ENCODE data around the gene RAN. TPM values are rescaled to one million over a fixed set of nuclear protein-coding genes. Genes with fewer than 3 reads are reported as not detected.
A peak's percentile ranks its signal among the peaks of the same experiment; 100 is the strongest.

RAN gene
- 100 to 1,000 TPM; 428 to 585 (median 478) TPM for polyA plus RNA-seq

DNA sequence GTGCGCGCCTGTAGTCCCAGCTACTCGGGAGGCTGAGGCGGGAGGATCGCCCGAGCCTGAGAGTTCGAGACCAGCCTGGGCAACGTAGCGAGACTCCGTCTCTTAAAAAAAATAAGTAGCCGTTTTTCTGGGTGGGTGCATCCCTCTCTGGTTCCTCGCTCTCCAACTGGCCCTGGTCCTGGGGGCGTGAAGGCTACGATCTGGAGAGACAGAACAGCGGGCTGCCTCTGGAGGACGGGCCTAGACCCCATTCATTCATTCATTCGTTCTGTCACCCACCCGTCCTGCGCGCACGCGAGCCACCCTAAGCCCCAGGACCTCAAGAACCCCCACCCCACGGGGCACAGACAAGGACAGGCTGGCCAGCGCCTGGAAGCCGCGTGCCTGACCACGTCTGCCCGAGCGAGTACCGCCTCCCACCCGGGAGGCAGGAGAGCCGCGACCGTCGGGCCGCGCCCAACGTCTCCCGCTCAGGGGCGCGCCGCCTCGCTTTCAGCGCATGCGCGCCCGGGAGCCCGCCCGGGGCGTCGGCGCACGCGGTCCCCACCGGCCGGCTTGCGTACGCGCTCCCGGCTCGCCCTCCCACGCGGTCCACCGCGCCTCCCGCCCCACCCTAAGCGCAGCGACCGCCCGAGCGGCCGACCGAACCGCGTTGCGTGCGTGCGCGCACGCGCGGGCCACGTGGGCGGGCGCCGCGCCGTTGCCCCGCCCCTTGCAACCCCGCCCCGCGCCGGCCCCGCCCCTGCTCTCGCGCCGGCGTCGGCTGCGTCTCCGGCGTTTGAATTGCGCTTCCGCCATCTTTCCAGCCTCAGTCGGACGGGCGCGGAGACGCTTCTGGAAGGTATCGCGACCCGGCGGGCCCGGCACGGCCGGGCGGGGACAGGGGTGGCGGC, at the start of gene RAN:
TSS of gene RAN (plus strand) at position 781 of the 893 bp plus-strand sequence. CDS start 528 bp downstream, outside the sequence.
- Mint-ChIP-seq H3K27me3 (ENCODE audit: low read depth in 3 of 3) (peaks cover 5 to 12% (median 8%) of the 10 kb centered on the region in 3 donors), H3K9me3 (no peaks in the 10 kb centered on the region), H3K4me3 (peak within 1 kb of the TSS; percentile 90 to 91 (median 91)), H3K36me3 (peaks cover 15 to 32% (median 23%) of the 10 kb centered on the region in 3 donors), H3K27ac (peak within 1 kb of the TSS; percentile 78 to 92 (median 86)), H3K4me1 (peaks cover 24 to 34% of the 10 kb centered on the region in 2 donors)
- peak; percentile 87 to 92 (median 91) for DNase-seq

DNA sequence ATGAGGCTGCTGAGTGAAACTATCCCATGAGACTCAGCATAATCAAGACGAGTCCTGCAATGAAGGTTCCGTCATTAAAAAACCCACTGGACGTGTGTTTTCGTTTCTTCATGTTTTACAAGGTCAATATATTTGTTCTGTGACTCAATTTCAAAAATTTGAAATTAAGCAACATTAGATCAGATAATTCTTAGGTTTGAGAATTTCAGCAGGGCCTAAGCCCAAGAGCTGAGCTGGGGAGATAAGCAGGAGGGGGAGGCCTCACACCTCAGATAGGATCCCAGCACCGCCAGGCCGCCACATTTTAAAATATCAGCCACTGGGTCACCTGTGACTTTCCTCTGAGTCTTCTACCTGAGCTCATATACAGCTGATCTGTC, 46.1 kb upstream of the RAN start:
- peaks cover 0 to 2% (median 0%) of the 10 kb centered on the region in 3 donors for H3K27me3 Mint-ChIP-seq (ENCODE audit: low read depth in 3 of 3)

GRCh38 chr12:130826151-130826801, 45.6 kb upstream of the RAN start:
- peak; percentile 15 to 51 (median 37) for DNase-seq
- H3K4me1 Mint-ChIP-seq: peaks cover 0 to 5% of the 10 kb centered on the region in 2 donors
- no peaks in the 10 kb centered on the region for H3K9me3 Mint-ChIP-seq
- H3K4me3 Mint-ChIP-seq: no peak overlapping the region
- H3K36me3 Mint-ChIP-seq: peaks cover 0 to 3% (median 0%) of the 10 kb centered on the region in 3 donors
- H3K27me3 Mint-ChIP-seq (ENCODE audit: low read depth in 3 of 3): peaks cover 0 to 2% (median 0%) of the 10 kb centered on the region in 3 donors
- no peak overlapping the region for H3K27ac Mint-ChIP-seq

More for the DNA sequence above, 46.1 kb upstream of the RAN start:
- Mint-ChIP-seq H3K27ac (no peak overlapping the region), H3K4me3 (no peak overlapping the region), H3K9me3 (no peaks in the 10 kb centered on the region), H3K4me1 (peaks cover 0 to 6% of the 10 kb centered on the region in 2 donors), H3K36me3 (peaks cover 2 to 6% (median 3%) of the 10 kb centered on the region in 3 donors)
- DNase-seq: no peak

DNA sequence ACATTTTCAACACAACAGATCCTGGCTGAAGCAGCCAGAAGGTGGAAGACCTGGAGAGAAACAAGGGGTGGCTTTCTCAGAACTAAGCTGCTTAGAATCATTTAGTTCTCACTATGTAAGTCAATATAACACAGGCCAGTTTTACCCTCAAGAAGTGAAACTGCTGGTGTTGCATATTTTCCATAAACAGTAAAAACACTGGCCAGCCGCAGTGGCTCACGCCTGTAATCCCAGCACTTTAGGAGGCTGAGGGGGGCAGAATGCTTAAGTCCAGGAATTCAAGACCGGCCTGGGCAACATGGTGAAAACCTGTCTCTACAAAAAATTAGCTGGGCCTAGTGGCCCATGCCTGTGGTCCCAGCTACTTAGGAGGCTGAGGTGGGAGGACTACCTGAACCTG, 44.4 kb upstream of the RAN start:
- Mint-ChIP-seq H3K4me3 (no peak overlapping the region), H3K27me3 (ENCODE audit: low read depth in 3 of 3) (peaks cover 0 to 2% (median 0%) of the 10 kb centered on the region in 3 donors), H3K9me3 (no peaks in the 10 kb centered on the region), H3K27ac (peak overlapping the region in 1 of 6 donors; percentile 13), H3K36me3 (peaks cover 0 to 3% (median 0%) of the 10 kb centered on the region in 3 donors), H3K4me1 (peaks cover 0 to 3% of the 10 kb centered on the region in 2 donors)
- DNase-seq: no peak

DNA sequence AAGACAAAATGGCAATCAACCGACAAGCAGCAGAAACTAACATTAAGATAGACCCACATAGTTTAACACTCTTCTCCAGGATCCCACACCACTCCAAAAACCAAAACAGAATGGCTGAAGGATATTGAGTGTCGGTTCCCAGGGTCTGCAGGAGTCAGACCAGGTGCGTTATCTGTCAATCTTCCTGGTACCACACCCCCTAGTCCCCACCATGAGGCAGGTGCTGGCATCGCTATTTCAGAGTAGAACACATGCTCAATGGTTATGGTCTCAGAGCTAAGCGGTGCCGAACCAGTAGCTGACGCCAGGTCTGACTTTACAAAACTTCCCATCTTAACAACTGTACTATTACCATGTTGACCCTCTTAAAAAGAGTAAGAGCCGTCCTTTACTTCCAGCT, 43.0 kb upstream of the RAN start:
- DNase-seq: no peak
- Mint-ChIP-seq H3K27me3 (ENCODE audit: low read depth in 3 of 3) (no peaks in the 10 kb centered on the region), H3K27ac (no peak overlapping the region), H3K36me3 (no peaks in the 10 kb centered on the region), H3K4me1 (peaks cover 0 to 5% of the 10 kb centered on the region in 2 donors), H3K9me3 (no peaks in the 10 kb centered on the region), H3K4me3 (no peak overlapping the region)

- Mint-ChIP-seq H3K4me1 (peaks cover 0 to 5% of the 10 kb centered on the region in 2 donors), H3K9me3 (no peaks in the 10 kb centered on the region), H3K4me3 (no peak overlapping the region), H3K27me3 (ENCODE audit: low read depth in 3 of 3) (no peaks in the 10 kb centered on the region), H3K27ac (no peak overlapping the region), H3K36me3 (no peaks in the 10 kb centered on the region)
- no peak for DNase-seq
These were observed 42.2 kb upstream of the RAN start for GRCh38 chr12:130829391-130830245.

DNA sequence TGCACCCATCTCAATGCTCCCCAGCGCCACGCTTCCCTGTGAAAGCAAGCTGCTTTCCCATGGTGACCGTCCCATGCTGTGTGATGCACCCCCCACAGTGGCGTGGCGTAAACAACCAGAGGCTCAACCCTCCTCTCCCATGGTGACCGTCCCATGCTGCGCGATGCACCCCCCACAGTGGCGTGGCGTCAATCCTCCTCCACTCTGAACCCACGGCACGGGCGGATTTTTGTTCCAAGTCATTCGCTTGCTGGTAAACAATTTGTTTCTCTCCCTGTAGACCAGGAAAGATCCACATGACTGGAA, 41.7 kb upstream of the RAN start:
- Mint-ChIP-seq H3K36me3 (no peaks in the 10 kb centered on the region), H3K27ac (no peak overlapping the region), H3K4me3 (no peak overlapping the region), H3K27me3 (ENCODE audit: low read depth in 3 of 3) (no peaks in the 10 kb centered on the region), H3K9me3 (no peaks in the 10 kb centered on the region), H3K4me1 (peaks cover 0 to 5% of the 10 kb centered on the region in 2 donors)
- DNase-seq: no peak

GRCh38 chr12:130831246-130831645, 40.6 kb upstream of the RAN start:
- Mint-ChIP-seq H3K4me1 (peaks cover 0 to 3% of the 10 kb centered on the region in 2 donors), H3K4me3 (no peak overlapping the region), H3K36me3 (peaks cover 0 to 3% (median 0%) of the 10 kb centered on the region in 3 donors), H3K27ac (no peak overlapping the region), H3K9me3 (no peaks in the 10 kb centered on the region), H3K27me3 (ENCODE audit: low read depth in 3 of 3) (no peaks in the 10 kb centered on the region)
- DNase-seq: no peak

DNA sequence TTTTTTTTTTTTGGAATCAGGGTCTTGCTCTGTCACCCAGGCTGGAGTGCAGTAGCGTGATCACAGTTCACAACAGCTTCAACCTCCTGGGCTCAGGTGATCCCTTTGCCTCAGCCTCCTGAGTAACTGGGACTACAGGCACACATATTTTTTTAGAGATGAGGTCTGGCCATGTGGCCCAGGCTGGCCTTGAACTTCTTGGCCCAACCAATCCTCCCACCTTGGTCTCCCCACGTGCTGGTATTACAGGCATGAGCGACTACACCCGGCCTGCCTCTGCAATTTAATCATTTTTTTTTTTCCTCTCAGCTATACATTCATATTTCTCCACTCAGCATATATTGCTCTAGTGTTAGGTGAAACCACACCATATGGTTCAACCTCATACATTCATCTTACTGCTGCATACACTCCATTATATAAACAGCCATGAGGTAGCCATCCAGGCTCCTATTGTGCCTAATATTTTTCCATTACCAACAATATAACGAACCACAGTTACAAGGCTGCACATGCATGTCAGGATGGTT, 39.9 kb upstream of the RAN start:
- Mint-ChIP-seq H3K9me3 (no peaks in the 10 kb centered on the region), H3K36me3 (peaks cover 0 to 3% (median 0%) of the 10 kb centered on the region in 3 donors), H3K27me3 (ENCODE audit: low read depth in 3 of 3) (no peaks in the 10 kb centered on the region), H3K4me1 (peaks cover 3 to 5% of the 10 kb centered on the region in 2 donors), H3K27ac (no peak overlapping the region), H3K4me3 (no peak overlapping the region)
- no peak for DNase-seq

DNA sequence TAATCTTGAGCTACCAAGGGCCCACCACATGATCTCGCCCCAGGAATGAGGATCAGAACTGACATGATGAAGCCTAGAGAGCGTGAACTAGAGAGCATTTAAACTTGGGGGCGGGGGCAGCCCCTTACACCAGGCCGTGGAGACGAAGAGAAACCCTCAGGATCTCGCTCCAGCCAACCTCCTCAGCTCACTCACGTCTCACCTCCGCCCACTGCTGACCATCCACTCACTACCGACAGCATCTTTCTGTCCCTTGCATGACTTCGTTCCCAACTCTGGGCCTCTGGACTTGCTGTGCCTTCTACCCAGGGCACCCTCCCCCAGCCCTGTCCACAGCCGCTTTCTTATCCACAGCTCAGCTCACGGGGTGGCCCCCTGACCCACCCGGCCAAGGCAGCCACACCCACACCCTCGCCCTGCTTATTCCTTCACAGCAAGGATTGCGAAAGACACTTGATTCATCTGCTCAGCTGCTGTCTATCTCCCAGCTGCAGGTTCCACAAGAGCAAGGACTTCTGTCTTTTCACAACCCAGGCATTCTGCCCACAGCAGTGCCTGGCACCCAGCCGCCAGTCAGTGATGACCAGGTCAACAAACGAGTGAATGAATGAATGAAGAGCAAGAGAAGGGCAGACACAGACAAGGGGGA, 39.2 kb upstream of the RAN start:
- peaks cover 0 to 3% (median 0%) of the 10 kb centered on the region in 3 donors for H3K36me3 Mint-ChIP-seq
- no peak overlapping the region for H3K4me3 Mint-ChIP-seq
- DNase-seq: no peak
- H3K27me3 Mint-ChIP-seq (ENCODE audit: low read depth in 3 of 3): no peaks in the 10 kb centered on the region
- no peaks in the 10 kb centered on the region for H3K9me3 Mint-ChIP-seq
- no peak overlapping the region for H3K27ac Mint-ChIP-seq
- H3K4me1 Mint-ChIP-seq: peaks cover 3 to 7% of the 10 kb centered on the region in 2 donors

- peaks cover 0 to 3% (median 0%) of the 10 kb centered on the region in 3 donors for H3K36me3 Mint-ChIP-seq
- H3K4me1 Mint-ChIP-seq: peaks cover 17 to 24% of the 10 kb centered on the region in 2 donors
- no peak overlapping the region for H3K27ac Mint-ChIP-seq
- no peaks in the 10 kb centered on the region for H3K9me3 Mint-ChIP-seq
- DNase-seq: no peak
- H3K27me3 Mint-ChIP-seq (ENCODE audit: low read depth in 3 of 3): peaks cover 0 to 4% (median 2%) of the 10 kb centered on the region in 3 donors
- H3K4me3 Mint-ChIP-seq: no peak overlapping the region
These were observed 36.9 kb upstream of the RAN start for GRCh38 chr12:130835011-130835410.

DNA sequence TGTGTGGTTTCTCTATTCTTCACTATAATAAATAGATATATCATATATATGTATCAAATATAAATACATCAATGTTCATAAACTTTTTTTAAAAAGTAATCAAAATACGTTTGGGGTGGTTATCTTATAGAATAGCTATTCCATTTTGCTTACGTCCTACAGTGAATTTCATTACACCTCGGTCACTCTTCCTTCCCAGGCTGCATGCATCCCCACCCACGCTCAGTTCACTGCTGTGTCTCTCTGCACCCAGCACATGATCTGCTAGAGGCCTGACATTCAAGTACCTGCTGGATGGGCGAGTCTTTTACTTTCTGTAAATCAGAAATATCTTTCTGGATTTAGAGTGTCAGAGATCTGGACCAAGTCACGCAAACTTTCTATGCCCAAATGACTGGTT, 36.4 kb upstream of the RAN start:
- H3K27ac Mint-ChIP-seq: no peak overlapping the region
- no peak overlapping the region for H3K4me3 Mint-ChIP-seq

More for the DNA sequence above, 36.4 kb upstream of the RAN start:
- DNase-seq: no peak
- Mint-ChIP-seq H3K4me1 (peaks cover 16 to 25% of the 10 kb centered on the region in 2 donors), H3K9me3 (no peaks in the 10 kb centered on the region), H3K36me3 (peaks cover 0 to 3% (median 0%) of the 10 kb centered on the region in 3 donors), H3K27me3 (ENCODE audit: low read depth in 3 of 3) (peaks cover 0 to 4% (median 2%) of the 10 kb centered on the region in 3 donors)
